ENCODE measurements around the gene EPHA8.

The EPHA8 gene

DNA sequence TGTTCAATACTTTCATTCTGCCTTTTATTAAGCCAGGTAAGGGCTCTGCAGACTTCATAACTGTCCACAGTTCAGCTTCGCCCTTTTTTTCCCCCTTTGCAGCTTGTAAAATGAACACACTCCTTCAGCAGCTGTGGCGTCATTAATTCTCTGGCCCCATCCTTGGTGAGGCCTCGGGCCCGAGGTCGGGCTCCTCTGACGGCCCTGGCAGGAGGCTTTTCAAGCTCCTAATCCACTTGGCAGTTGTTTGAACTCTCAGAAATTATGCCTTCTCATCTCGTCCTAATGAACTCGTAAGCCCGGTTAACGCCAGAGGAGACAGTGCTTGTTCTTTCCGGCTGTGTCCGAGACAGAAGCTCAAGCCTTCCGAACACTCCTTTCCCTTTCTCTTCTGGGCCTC is 18.1 kb upstream of the EPHA8 start:
- Histone ChIP-seq H3K9me3 (ENCODE audit: insufficient read depth, low read depth, low read length) (peaks cover 2% of the 10 kb centered on the region), H4K8ac (ENCODE audit: low read depth, low read length) (no peak overlapping the region), H3K9ac (ENCODE audit: low read length) (no peak overlapping the region), H3K27me3 (ENCODE audit: insufficient read depth, low read length) (no peaks in the 10 kb centered on the region), H3K18ac (ENCODE audit: low read length) (no peak overlapping the region), H3K23ac (ENCODE audit: low read length) (no peak overlapping the region), H3K14ac (ENCODE audit: low read length) (no peak overlapping the region), H3K4ac (ENCODE audit: low read depth, low read length) (no peak overlapping the region), H2AK5ac (ENCODE audit: low read length) (no peak overlapping the region), H4K91ac (ENCODE audit: low read depth, low read length) (no peak overlapping the region), H3K36me3 (ENCODE audit: control insufficient read depth in 1 of 2, insufficient read depth in 2 of 2, low read length in 2 of 2) (no peaks in the 10 kb centered on the region), H2BK5ac (ENCODE audit: low read depth, low read length, poor library complexity) (no peak overlapping the region), H3K27ac (ENCODE audit: low read depth, low read length) (no peak overlapping the region), H3K79me1 (ENCODE audit: low read length) (no peaks in the 10 kb centered on the region), H3K4me1 (ENCODE audit: control insufficient read depth in 1 of 2, insufficient read depth in 2 of 2, low read length in 2 of 2) (no peaks in the 10 kb centered on the region), H3K4me3 (ENCODE audit: low read depth, low read length) (no peak overlapping the region), H2AFZ (ENCODE audit: insufficient read depth, low read length, poor library complexity) (no peak overlapping the region), H3K79me2 (ENCODE audit: control insufficient read depth, insufficient read depth, low read length, poor library complexity) (no peaks in the 10 kb centered on the region), H3K4me2 (ENCODE audit: low read length) (no peak overlapping the region), H4K12ac (ENCODE audit: low read depth, low read length) (no peak overlapping the region), H2BK12ac (ENCODE audit: low read length) (no peak overlapping the region), H2BK120ac (ENCODE audit: insufficient read depth, low read length, poor library complexity) (no peak overlapping the region)
- no CpG with 5 or more reads among the region's 13 CpGs for WGBS (ENCODE audit: extremely low coverage, insufficient coverage, insufficient read length)
- no peak for DNase-seq

DNA sequence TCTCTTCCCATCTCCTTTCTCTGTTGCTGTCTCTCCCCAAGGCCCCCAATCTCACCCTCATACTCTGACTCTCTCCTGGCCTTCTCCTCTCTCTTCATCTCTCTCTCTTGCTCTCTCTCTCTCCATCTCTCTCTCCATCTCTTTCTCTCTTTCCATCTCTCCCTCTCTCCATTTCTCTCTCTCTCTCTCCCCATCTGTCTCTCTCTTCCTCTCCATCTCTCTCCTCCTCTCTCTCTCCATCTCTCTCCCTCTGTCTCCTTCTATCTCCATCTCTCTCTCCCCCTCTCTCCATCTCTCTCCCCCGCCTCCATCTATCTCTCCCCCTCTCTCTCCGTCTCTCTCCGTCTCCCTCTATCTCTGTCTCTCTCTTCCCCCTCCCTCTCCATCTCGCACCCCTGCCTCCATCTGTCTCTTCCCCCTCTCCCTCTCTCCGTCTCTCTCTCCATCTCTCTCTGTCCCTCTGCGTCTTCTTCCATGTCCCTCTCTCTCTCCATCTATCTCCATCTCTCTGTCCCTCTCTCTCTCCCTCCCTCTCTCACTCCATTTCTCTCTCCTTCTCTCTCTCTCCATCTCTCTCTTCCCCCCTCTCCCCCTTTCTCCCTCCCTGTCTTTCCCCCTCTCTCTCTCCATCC is 16.0 kb upstream of the EPHA8 start:
- Histone ChIP-seq H3K4me2 (ENCODE audit: low read length) (no peak overlapping the region), H3K79me1 (ENCODE audit: low read length) (no peaks in the 10 kb centered on the region), H3K9me3 (ENCODE audit: insufficient read depth, low read depth, low read length) (peaks cover 2% of the 10 kb centered on the region), H3K18ac (ENCODE audit: low read length) (no peak overlapping the region), H3K27ac (ENCODE audit: low read depth, low read length) (no peak overlapping the region), H3K14ac (ENCODE audit: low read length) (no peak overlapping the region), H4K8ac (ENCODE audit: low read depth, low read length) (no peak overlapping the region), H4K12ac (ENCODE audit: low read depth, low read length) (no peak overlapping the region), H3K27me3 (ENCODE audit: insufficient read depth, low read length) (no peaks in the 10 kb centered on the region), H3K23ac (ENCODE audit: low read length) (no peak overlapping the region), H4K91ac (ENCODE audit: low read depth, low read length) (no peak overlapping the region), H3K4ac (ENCODE audit: low read depth, low read length) (no peak overlapping the region), H3K4me1 (ENCODE audit: control insufficient read depth in 1 of 2, insufficient read depth in 2 of 2, low read length in 2 of 2) (no peaks in the 10 kb centered on the region), H3K9ac (ENCODE audit: low read length) (no peak overlapping the region), H2AFZ (ENCODE audit: insufficient read depth, low read length, poor library complexity) (no peak overlapping the region), H3K36me3 (ENCODE audit: control insufficient read depth in 1 of 2, insufficient read depth in 2 of 2, low read length in 2 of 2) (no peaks in the 10 kb centered on the region), H2BK5ac (ENCODE audit: low read depth, low read length, poor library complexity) (no peak overlapping the region), H2BK12ac (ENCODE audit: low read length) (no peak overlapping the region), H2AK5ac (ENCODE audit: low read length) (no peak overlapping the region), H2BK120ac (ENCODE audit: insufficient read depth, low read length, poor library complexity) (no peak overlapping the region), H3K4me3 (ENCODE audit: low read depth, low read length) (no peak overlapping the region), H3K79me2 (ENCODE audit: control insufficient read depth, insufficient read depth, low read length, poor library complexity) (no peaks in the 10 kb centered on the region)
- DNase-seq = no peak
- 100% methylated on average over 3 of the region's 6 CpGs for WGBS (ENCODE audit: extremely low coverage, insufficient coverage, insufficient read length)

DNA sequence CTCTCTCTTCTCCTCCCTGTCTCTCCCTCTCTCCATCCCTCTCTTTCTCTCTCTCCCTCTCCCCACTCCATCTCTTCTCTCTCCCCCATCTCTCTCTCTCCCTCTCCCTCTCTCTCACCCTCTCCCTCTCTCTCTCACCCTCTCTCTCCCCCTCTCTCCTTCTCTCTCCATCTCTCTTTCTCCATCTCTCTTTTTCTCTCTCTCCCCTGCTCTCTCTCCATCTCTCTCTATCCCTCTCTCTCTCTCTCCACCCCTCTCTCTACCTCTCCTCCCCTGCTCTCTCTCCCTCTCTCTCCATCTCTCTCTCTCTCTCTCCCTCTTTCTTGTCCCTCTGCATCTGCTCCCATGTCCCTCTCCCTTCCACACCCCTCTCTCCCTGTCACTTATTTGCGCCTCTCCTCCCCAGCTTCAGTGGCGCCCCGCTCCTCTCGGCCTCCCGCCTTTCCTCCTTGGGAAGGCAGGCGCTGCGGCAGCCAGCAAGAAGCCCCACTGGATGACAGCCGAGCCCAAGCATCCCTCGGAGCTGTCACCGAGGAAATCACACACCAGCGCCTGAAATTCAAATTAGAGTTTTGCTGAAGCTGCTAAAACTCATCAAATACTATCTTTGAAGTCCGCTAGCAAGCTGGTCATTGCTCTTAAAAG is 15.3 kb upstream of the EPHA8 start:
- whole genome bisulfite sequencing (ENCODE audit: extremely low coverage, insufficient coverage, insufficient read length) = no CpG with 5 or more reads among the region's 12 CpGs
- H3K18ac ChIP-seq (ENCODE audit: low read length) = no peak overlapping the region
- H2BK5ac ChIP-seq (ENCODE audit: low read depth, low read length, poor library complexity) = no peak overlapping the region
- no peak overlapping the region for H3K14ac ChIP-seq (ENCODE audit: low read length)
- H3K4me1 ChIP-seq (ENCODE audit: control insufficient read depth in 1 of 2, insufficient read depth in 2 of 2, low read length in 2 of 2) = no peaks in the 10 kb centered on the region
- H2BK12ac ChIP-seq (ENCODE audit: low read length) = no peak overlapping the region
- no peak overlapping the region for H3K4me2 ChIP-seq (ENCODE audit: low read length)
- H3K4ac ChIP-seq (ENCODE audit: low read depth, low read length) = no peak overlapping the region
- H3K4me3 ChIP-seq (ENCODE audit: low read depth, low read length) = no peak overlapping the region
- H3K79me1 ChIP-seq (ENCODE audit: low read length) = no peaks in the 10 kb centered on the region
- no peak overlapping the region for H2AK5ac ChIP-seq (ENCODE audit: low read length)
- H3K23ac ChIP-seq (ENCODE audit: low read length) = no peak overlapping the region
- H2AFZ ChIP-seq (ENCODE audit: insufficient read depth, low read length, poor library complexity) = no peak overlapping the region
- no peak overlapping the region for H4K12ac ChIP-seq (ENCODE audit: low read depth, low read length)
- H3K27me3 ChIP-seq (ENCODE audit: insufficient read depth, low read length) = no peaks in the 10 kb centered on the region
- H4K91ac ChIP-seq (ENCODE audit: low read depth, low read length) = no peak overlapping the region
- peaks cover 2% of the 10 kb centered on the region for H3K9me3 ChIP-seq (ENCODE audit: insufficient read depth, low read depth, low read length)
- no peaks in the 10 kb centered on the region for H3K36me3 ChIP-seq (ENCODE audit: control insufficient read depth in 1 of 2, insufficient read depth in 2 of 2, low read length in 2 of 2)
- no peak overlapping the region for H3K9ac ChIP-seq (ENCODE audit: low read length)
- H4K8ac ChIP-seq (ENCODE audit: low read depth, low read length) = no peak overlapping the region
- DNase-seq = no peak
- no peaks in the 10 kb centered on the region for H3K79me2 ChIP-seq (ENCODE audit: control insufficient read depth, insufficient read depth, low read length, poor library complexity)
- H2BK120ac ChIP-seq (ENCODE audit: insufficient read depth, low read length, poor library complexity) = no peak overlapping the region
- no peak overlapping the region for H3K27ac ChIP-seq (ENCODE audit: low read depth, low read length)

DNA sequence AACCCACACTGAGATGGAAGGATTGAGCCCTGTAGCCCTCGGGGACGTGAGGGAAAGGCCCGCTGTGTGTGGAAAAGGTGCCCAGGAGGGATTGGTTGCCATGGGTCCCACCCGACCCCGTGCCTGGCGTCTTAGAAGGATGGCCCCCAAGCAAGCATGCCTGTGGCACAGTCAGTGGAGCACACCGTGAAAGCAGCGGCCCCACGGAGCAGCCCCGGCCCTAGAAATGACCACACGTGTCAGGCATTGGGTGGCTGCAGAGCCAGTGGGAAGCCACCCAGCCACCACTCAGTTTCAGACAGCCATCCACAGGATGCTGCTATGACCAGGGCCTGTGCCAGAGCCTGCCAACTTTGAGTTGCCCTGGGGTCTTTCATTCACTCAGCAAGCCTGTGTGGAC is 13.3 kb upstream of the EPHA8 start:
- H4K8ac ChIP-seq (ENCODE audit: low read depth, low read length) = no peak overlapping the region
- H3K23ac ChIP-seq (ENCODE audit: low read length) = no peak overlapping the region
- H4K91ac ChIP-seq (ENCODE audit: low read depth, low read length) = no peak overlapping the region
- no peaks in the 10 kb centered on the region for H3K36me3 ChIP-seq (ENCODE audit: control insufficient read depth in 1 of 2, insufficient read depth in 2 of 2, low read length in 2 of 2)
- H3K18ac ChIP-seq (ENCODE audit: low read length) = no peak overlapping the region
- H3K4me3 ChIP-seq (ENCODE audit: low read depth, low read length) = no peak overlapping the region
- H2BK120ac ChIP-seq (ENCODE audit: insufficient read depth, low read length, poor library complexity) = no peak overlapping the region
- H3K27me3 ChIP-seq (ENCODE audit: insufficient read depth, low read length) = no peaks in the 10 kb centered on the region
- H3K27ac ChIP-seq (ENCODE audit: low read depth, low read length) = no peak overlapping the region
- WGBS (ENCODE audit: extremely low coverage, insufficient coverage, insufficient read length) = no CpG with 5 or more reads among the region's 11 CpGs
- H3K4ac ChIP-seq (ENCODE audit: low read depth, low read length) = no peak overlapping the region
- no peaks in the 10 kb centered on the region for H3K79me1 ChIP-seq (ENCODE audit: low read length)
- H2AK5ac ChIP-seq (ENCODE audit: low read length) = no peak overlapping the region
- no peak overlapping the region for H3K4me2 ChIP-seq (ENCODE audit: low read length)
- H3K9ac ChIP-seq (ENCODE audit: low read length) = no peak overlapping the region
- no peaks in the 10 kb centered on the region for H3K4me1 ChIP-seq (ENCODE audit: control insufficient read depth in 1 of 2, insufficient read depth in 2 of 2, low read length in 2 of 2)
- H3K14ac ChIP-seq (ENCODE audit: low read length) = no peak overlapping the region
- no peak overlapping the region for H2BK5ac ChIP-seq (ENCODE audit: low read depth, low read length, poor library complexity)
- H4K12ac ChIP-seq (ENCODE audit: low read depth, low read length) = no peak overlapping the region
- no peak overlapping the region for H2AFZ ChIP-seq (ENCODE audit: insufficient read depth, low read length, poor library complexity)
- no peak overlapping the region for H2BK12ac ChIP-seq (ENCODE audit: low read length)
- DNase-seq = no peak
- no peaks in the 10 kb centered on the region for H3K79me2 ChIP-seq (ENCODE audit: control insufficient read depth, insufficient read depth, low read length, poor library complexity)
- peaks cover 2% of the 10 kb centered on the region for H3K9me3 ChIP-seq (ENCODE audit: insufficient read depth, low read depth, low read length)
